GM12892 (cell line): ENCODE measurements around the gene MAPKAPK3.

Experiments used
- POLR2A ChIP-seq: IDR thresholded peaks from 2 replicates; pipeline ENCODE4 v1.6.1; 2011; ENCODE audit warnings: low read depth, low read length, control low read depth
- POLR2AphosphoS5 ChIP-seq: IDR thresholded peaks from 2 replicates; pipeline ENCODE4 v1.6.1; 2011; ENCODE audit warnings: low read depth, low read length, control low read depth
- TAF1 ChIP-seq: IDR thresholded peaks from 2 replicates; pipeline ENCODE4 v1.6.1; 2011; ENCODE audit warnings: low read depth, mild to moderate bottlenecking, control low read depth, low read length, borderline replicate concordance

DNA sequence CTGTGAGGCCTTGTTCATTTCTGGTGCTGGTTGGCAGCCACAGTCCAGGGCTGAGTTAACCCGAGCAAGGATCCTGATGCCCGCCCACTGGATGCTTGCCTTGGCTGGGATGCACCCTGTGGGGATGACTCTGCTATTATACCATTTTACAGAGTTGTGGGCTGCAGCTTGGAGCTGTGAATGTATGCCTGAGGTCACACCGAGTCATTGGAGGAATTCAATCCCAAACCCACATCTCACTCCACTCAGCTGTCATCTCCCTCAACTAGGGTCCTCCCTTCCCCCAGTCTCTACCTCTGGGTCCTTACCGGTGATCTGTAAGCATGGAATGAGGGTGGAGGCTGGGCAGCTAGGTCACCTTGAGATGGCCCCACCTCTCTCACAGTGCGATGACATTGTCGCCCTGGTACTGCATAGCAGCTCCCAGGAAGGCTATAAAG, 22.1 kb downstream of the MAPKAPK3 start:
- no peak for TF ChIP-seq POLR2AphosphoS5
- no peak for TF ChIP-seq POLR2A
- TF ChIP-seq TAF1, result no peak
